GM19238 (cell line): Measurements from ENCODE around the gene AKR1C2.
"Not testable (repeated sequence)": the region's sequence is repeated elsewhere in the genome, so short reads cannot be mapped to it uniquely, and the experiment has no call there.

Source experiments
- DNase-seq: peaks from one replicate; pipeline ENCODE4 v3.0.0; 2011; ENCODE audit warnings: low spot score; ENCODE audit not compliant: insufficient read length

AKR1C2 gene

GRCh38 chr10:4990217-4990616 lies 13.4 kb downstream of the AKR1C2 start:
- no peak for DNase-seq

GRCh38 chr10:4988000-4988641 lies 15.5 kb downstream of the AKR1C2 start:
- not testable (repeated sequence) for DNase-seq

DNA sequence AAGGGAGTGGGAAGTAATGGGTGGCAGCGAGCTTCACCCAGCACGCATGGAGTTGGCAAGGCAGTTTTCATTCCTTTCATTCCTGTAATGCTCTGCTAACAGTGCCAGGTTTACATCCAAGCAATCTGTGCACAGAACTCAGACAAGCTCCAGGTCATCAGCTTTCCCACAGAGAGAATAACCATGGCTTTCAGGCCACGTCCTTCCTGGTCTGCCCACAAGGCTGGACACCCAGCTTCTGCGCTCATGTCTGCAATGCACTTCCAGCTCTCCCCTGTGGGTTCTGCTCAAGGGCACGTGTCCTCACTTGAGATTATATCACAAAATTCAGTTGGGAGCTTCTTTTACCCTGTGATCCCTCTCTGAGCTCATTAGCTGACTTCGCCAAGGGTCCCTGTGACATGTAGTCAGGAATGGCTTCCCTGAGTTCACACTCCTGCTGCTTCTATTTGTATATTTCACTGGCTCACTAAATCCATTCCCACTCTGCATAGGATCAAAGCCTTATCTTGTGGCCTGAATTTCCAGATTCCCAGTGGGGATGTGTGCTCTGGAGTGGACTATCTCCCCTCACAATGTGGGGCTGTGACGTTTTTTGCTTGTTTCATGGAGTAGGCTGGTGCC lies 18.6 kb downstream of the AKR1C2 start:
- DNase-seq: no peak

GRCh38 chr10:4984223-4984622 lies 19.4 kb downstream of the AKR1C2 start:
- DNase-seq: no peak

GRCh38 chr10:4983615-4984216 lies 19.9 kb downstream of the AKR1C2 start:
- DNase-seq: no peak

DNA sequence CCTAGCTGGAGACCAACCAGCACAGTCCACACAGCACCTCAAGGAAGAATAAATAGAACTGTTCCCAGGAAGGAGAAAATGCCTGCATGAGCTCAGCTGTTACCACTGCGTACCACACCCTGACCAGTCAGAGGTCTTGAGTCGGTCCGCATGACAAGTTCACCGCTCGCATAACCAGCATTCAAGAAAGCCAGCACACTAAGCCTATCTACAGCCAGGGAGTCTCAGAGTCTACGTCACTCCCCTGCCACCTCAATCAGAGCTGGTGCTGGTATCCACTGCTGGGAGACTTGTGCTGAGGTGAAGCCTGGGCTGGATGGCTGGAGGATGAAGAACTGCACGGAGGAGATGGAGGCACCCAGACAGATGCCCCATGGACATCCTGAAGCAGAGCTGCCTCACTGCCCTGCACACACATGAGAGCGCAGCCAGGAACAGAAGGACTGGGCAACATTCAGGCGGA lies 20.9 kb downstream of the AKR1C2 start:
- DNase-seq: no peak

- DNase-seq: no peak
Observed at GRCh38 chr10:4981722-4982471, 21.8 kb downstream of the AKR1C2 start.

DNA sequence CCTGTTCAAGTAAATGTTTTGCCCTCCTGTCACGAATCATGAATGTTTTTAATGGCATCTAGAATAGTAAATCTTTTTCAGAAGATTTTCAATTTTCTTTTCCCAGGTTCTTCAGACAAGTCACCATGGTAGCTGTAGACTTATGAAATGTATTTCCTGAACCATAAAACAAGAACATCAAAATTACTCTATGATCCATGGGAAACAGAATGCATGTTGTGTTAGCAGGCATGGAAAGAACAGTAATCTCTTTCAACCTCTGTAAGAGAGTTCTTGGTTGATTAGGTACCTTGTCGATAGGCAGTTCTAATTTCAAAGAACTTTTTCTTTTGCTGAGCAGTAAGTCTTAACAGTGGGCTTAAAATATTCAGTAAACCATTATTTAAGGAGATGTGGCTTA lies 22.9 kb downstream of the AKR1C2 start:
- DNase-seq: no peak

DNA sequence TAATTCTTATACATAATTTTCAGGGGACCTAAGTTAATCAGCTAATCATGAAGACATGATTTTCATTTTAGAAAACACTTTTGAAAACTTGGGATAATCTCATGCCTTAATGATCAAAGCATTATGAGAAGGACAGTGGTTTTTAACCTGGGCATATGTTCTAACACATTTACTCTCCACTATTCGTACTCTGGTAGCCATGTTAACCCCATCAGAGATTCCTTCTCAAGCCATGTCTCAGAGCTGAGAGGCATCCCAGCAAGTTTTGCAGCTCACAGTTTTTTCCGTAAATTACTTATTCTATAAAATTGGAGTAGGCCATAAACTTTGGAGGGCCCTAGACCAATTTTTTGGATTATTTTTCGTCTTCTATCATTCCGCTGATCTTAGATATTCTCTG lies 24.8 kb downstream of the AKR1C2 start:
- no peak for DNase-seq

DNA sequence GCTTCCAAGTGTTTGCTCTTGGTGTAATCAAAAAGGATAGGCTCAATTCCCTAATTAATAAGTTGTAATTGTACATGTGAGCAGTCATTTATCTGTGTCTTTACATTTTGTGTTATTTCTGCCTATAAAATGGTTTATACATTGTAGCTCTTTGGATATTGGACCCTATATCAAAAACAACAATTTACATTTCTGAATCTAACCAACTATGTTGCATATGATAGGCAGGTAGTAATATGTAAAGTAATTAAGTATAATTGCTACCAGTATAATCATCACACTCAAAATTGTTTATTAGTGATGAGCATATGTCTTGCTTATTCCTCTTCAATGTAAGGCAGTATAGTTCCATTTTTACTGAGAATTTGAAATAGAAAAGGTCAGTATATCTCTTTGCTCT lies 26.6 kb downstream of the AKR1C2 start:
- no peak for DNase-seq

- not testable (repeated sequence) for DNase-seq
Observed at GRCh38 chr10:4974400-4974799, 29.3 kb downstream of the AKR1C2 start.

DNA sequence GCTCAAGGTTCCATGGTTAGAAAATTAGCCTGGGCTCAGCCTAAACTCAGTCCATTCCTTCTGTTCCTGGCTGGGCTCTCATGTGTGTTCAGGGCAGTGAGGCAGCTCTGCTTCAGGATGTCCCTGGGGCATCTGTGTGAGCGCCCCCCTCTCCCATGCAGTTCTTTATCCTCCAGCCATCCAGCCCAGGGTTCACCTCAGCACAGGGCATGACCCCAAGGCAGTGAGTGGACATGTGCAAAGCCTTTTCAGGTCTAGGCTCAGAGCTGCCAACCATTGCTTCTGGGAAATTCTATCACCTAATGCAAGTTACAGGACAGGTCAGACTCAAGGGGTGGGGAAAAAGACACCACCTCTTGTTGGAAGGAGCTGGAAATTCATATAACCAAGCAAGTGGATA lies 30.4 kb downstream of the AKR1C2 start:
- not testable (repeated sequence) for DNase-seq

DNA sequence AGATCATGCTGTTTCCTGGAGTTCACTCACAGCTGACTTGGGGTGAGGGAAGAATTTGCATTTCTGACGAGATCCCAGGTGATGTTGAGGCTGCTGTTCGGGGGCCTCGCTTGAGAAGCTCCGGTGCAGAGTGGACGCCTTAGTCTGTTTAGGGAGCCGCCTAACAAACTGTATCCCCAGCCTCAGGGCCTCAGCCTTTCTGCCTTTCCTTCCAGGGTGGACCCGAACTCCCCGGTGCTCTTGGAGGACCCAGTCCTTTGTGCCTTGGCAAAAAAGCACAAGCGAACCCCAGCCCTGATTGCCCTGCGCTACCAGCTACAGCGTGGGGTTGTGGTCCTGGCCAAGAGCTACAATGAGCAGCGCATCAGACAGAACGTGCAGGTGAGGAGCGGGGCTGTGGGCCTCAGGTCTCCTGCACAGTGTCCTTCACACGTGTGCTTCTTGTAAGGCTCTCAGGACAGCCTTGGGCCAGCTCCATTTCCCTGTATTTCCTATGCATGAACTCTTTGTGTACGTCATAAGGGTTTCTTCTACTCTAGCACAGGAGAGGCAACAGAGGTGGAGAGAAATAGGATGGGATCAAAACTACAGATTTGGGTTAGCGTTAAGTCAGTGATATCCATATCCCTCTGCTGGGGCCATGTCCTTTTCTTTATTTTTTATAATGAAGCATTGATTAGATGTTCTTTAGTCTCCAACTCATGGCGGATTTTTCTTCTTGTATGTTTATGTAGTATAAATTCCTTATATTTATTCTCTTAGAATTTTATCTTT lies 31.1 kb downstream of the AKR1C2 start:
- not testable (repeated sequence) for DNase-seq

DNA sequence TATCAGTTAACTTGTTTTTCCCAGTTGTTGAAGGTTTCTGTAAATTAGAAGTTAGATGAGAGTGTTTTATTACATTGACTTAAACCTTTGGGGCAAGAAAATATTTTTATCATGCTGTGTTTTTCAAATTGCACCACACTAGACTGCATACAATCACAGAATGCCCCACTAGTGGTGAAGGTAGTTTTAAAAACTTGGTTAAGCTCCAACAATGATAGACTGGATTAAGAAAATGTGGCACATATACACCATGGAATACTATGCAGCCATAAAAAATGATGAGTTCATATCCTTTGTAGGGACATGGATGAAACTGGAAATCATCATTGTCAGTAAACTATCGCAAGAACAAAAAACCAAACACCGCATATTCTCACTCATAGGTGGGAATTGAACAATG lies 33.3 kb downstream of the AKR1C2 start:
- DNase-seq: not testable (repeated sequence)

DNA sequence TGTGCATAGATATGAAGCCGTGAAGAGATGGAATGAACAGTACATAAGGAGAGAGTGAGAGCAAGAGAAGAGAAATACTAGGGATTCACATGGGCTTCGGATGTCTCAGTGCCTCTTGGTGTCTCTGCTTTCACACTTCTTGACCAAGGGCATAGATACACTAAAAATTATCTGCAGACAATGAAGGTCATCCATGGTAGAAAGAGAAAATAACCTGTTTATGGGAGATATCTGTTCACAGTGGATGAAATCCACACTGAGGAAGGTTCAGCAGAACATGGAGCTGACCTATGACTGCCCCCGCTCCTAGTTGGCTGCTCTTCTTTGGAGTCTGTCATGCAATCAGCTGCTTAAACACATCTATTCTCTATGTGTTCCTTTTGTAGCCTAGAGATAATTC lies 34.4 kb downstream of the AKR1C2 start:
- not testable (repeated sequence) for DNase-seq

DNA sequence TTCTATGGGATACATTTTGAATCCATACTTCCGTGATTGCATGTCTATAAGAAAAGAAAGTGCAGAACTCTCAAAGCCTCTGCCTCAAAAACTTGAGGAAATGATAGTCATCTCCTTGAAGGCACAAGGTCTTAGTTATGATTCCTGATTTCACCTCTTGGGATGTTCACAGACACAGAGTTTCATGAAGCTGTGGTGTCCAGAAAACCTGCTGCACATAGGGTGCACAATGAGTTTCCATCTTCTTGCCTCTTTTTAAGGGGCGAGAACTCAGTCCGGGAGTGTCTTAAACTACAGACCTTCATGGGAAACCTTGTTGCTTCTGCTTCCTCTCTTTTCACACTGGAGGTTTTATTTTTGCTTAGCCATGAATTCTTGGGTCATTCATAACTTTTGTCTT lies 36.5 kb downstream of the AKR1C2 start:
- DNase-seq: not testable (repeated sequence)

DNA sequence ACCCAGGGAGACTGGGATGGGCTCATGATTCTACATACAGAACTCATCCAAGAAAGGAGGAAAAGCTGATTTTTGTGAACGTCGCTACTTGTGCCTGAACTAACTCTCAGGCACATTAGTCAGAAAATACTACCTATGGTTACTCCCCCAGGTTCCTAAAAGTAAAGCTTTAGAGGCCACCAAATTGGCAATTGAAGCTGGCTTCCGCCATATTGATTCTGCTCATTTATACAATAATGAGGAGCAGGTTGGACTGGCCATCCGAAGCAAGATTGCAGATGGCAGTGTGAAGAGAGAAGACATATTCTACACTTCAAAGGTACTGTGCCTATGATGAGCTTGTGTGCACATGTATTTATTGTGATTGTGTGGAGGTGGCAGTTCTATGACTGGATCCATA lies 37.9 kb downstream of the AKR1C2 start:
- not testable (repeated sequence) for DNase-seq

GRCh38 chr10:4963815-4964154 lies 39.9 kb downstream of the AKR1C2 start:
- DNase-seq: not testable (repeated sequence)

DNA sequence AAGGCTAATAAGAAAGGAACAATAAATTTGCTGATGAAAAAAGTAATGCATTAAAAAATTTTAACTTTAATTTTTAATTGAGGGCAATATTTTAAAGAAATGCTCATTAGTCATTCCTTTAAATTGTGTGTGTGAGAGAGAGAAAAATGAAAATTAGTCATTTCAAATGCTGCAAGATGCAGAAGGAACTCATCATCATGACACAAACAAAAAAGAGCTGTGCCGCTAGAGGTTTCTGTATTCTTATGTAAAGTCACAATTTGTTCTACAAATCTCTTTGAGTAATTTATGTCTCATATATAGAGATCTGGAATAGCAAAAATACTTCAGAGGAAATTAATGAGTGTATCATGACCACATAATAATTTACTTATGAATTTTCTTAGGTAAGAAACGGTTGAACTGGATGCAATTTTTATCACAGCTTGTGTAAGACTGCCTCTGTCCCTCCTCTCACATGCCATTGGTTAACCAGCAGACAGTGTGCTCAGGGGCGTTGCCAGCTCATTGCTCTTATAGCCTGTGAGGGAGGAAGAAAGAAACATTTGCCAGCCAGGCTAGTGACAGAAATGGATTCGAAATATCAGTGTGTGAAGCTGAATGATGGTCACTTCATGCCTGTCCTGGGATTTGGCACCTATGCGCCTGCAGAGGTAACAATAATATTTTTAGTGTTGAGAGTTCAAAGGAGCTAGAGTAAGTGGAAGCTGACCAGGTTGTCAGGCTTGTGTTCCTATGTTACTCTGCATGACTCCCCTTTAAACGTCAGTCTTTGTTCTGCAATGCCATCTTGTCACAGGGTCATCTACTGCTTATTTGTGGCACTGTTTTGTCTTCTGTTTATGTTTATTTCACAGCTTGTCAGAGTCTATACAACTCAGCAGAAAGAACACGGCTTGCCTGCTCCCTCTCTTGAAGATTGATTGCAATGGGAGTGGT lies 40.5 kb downstream of the AKR1C2 start, which contains the start of gene AKR1C1:
TSS of gene AKR1C1 (plus strand) at position 540 of the 939 bp plus-strand sequence. CDS start at position 570, 30 bp downstream.
- DNase-seq: not testable (repeated sequence)

DNA sequence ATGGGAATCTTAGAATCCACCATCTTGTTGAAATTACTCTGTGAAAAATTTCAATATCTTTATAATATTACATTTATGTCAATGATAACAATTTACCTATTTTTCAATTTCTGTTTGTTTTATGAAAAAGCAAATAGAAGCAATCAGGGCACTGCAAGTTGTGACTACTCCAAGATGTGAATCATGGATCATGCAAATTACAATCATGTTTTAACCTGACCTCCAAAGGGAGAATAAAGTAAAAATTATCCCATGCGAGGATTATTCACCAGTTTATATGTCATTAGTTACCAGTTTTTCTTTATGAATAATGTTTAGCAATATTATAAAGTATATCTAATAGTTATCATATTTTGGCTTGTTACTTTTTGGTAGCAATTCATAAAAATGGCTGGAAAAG lies 41.3 kb downstream of the AKR1C2 start:
- not testable (repeated sequence) for DNase-seq
